GM19324 (cell line): ENCODE results near the gene SMG6.
"Not testable (repeated sequence)": the region's sequence is repeated elsewhere in the genome, so short reads cannot be mapped to it uniquely, and the experiment has no call there.

Experiments used
- ATAC-seq: cut with Tn5 transposase; IDR thresholded peaks from one replicate; pipeline ENCODE4 v1.9.1; 2021; ENCODE audit warnings: mild to moderate bottlenecking, moderate library complexity; ENCODE audit not compliant: unreplicated experiment, low FRiP score

SMG6 gene

DNA sequence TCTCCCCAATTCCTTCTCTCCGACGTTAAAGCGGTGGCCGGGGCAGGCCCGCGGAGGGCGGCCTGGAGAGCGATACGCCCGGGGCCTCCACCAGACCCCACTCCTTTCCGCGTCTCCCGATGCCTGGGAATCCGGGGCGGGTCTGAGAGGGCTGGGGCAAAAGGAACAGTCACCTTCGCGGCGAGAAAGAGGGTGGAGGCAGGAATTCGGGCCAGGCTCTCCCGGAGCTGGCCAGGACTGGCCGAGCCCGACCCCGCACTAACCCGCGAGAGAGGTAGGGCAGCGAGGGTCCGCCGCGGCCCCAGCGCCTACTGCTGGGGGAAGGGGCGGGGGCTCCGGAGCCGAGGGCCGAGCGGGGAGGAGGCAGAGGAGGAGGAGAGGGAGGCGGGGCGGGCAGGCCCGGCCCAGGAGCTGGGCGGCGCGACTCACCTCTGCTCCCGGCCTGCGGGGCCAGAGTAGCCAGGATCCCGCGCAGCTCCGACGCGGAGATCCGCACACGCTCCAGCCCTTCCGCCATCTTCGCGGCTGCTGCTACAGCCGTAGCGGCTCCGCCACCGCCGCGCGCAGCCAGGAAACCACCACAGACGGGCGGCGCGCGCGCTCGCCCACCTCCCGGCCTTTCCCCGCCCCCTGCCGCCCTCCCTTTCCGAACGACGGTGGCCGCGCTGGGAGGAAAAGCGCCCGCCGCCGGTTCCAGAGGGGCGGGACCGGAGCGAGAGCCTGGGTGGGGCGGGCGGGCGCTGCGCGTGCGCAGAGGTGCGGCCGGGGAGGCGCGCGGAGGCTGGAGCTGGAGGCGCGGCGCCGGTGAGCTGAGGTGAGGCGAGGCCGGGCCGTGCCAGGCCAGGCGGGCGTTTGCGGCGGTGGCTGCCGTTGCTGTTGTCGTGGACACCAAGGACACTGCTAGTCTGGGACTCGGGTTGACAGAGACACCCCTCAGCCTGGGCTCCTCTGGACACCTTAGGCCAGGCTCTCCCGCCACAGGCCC is at the start of gene SMG6, which contains the start of gene SRR:
Gene SMG6, minus strand, starts transcription at position 582 of the 985 bp plus-strand sequence. Its CDS starts 65 bp downstream, at position 517.
Gene SRR, plus strand, starts transcription at position 747 of the 985 bp plus-strand sequence. CDS start 11,611 bp downstream, outside the sequence.
- peak; percentile 90 for ATAC-seq

DNA sequence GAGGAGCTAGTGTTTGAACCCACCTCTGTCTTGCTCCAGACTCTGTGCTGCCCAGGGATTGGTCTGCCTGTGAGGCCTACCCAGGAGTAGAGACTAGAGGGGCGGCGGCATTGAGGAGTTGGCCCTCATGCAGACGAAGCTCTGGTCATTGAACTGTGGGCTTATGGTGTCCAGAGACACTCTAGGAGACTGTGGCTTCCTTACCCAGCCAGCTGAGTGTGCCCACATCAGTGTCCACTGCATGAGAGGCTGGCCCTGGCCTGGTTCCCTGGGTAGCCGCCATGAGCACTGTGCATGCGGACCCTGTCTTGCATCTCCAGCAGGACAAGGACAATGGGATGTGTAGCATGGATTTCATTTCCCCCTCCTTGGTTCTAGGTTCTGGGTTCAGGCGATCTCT is 47.7 kb upstream of the SMG6 start:
- no peak for ATAC-seq

- no peak for ATAC-seq
These were observed 44.5 kb upstream of the SMG6 start for GRCh38 chr17:2347805-2348685.

- ATAC-seq = no peak
These were observed 42.9 kb upstream of the SMG6 start for GRCh38 chr17:2346475-2346874.

GRCh38 chr17:2344528-2344927 is 40.9 kb upstream of the SMG6 start:
- ATAC-seq = no peak

DNA sequence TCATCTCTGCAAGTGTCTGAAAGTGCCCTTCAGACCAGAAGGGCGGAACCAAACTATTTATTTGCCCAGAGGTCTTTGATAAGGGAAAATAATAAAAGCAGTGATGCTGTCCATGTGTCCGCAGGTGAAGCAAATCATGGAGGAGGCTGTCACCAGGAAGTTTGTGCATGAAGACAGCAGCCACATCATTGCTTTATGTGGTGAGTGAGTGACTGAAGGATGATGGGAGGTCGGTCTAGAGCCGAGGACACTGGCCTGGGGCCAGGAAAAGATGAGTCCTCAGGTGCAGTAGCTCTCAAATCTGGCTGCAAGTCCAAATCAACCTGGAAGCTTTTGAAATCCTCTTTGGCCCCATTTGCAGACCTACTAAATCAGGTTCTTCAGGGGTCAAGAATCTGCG is 39.8 kb upstream of the SMG6 start:
- ATAC-seq = no peak

- ATAC-seq = no peak
These were observed 34.7 kb upstream of the SMG6 start for GRCh38 chr17:2338315-2338657.

DNA sequence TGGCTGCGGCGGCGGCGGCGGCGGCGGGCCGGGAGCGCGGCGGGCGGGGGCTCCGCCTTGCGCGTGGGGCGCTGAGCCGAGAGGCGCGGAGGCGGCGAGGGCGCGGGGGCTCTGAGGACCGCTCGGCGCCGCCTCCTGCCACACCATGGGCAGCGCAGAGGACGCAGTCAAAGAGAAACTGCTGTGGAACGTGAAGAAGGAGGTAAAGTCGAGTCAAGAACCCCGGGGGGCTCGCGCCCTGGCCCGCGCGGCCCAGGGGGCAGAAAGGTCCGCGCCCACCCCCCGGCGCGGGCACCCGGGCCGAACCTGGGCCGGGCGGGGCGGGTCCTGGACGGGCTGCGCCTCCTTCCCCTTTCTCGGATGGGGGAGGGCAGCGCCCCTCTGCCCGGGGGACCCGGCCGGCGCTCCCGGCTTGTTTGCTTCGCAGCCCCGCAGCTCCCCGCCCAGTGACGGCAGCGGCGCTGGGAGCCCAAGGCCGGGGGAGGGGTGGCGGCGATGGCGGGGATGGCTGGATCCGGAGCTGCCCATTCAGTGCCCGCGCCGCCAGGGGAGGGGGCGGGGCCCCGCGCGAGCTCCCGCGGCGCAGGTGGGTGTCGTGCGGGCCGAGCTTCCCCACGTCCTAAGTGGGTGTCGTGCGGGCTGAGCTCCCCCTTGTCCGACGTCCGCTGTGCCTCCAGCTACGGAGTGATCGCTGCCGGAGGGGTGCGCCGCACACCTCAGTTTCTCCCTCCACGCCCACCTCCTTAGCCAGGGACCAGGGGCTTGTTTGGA is 34.1 kb upstream of the SMG6 start:
- no peak for ATAC-seq

GRCh38 chr17:2336852-2337543 is 33.4 kb upstream of the SMG6 start, which contains the start of gene SGSM2:
Gene SGSM2 (plus strand): TSS chr17:2337501. CDS start chr17:2337689, 188 bp downstream.
- ATAC-seq = no peak

DNA sequence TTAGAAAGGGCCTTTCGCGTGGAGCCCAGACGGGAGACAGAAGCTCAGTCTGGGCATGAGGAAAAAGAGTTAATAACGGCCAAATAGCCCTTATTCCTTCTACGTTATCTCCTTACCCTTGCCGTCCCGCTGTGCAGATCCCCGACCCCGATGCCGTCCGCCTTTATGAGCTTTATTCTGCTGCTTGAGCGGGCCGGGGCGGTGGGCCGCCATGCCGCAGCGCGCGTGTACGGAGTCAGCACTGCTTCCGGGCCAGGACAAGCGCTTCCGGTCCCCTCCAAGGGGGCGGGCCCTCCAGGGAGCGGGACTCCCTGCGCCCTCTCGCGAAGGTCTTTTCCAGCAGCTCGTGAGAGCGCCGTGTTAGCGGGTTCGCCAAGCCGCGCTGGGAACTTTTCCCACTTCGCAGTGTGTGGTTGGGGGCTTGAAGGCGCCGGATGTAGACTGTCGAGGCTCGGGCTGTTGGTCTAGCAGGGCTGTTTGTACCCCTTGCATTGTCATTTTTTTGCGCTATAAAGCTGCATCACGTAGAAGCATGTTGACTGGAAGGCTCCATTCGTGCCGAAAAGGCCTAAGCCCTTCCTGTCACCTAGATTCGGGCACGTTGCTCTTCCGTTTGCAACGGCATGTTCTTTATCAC is 32.7 kb upstream of the SMG6 start, which contains the start of gene TSR1:
Gene TSR1, minus strand, starts transcription at position 243 of the 637 bp plus-strand sequence. Its CDS starts 30 bp downstream, at position 213.
- peak; percentile 79 for ATAC-seq

- ATAC-seq = no peak
These were observed 32.2 kb upstream of the SMG6 start for GRCh38 chr17:2335726-2336214.

- no peak for ATAC-seq
These were observed 27.7 kb upstream of the SMG6 start for GRCh38 chr17:2331303-2331702.

DNA sequence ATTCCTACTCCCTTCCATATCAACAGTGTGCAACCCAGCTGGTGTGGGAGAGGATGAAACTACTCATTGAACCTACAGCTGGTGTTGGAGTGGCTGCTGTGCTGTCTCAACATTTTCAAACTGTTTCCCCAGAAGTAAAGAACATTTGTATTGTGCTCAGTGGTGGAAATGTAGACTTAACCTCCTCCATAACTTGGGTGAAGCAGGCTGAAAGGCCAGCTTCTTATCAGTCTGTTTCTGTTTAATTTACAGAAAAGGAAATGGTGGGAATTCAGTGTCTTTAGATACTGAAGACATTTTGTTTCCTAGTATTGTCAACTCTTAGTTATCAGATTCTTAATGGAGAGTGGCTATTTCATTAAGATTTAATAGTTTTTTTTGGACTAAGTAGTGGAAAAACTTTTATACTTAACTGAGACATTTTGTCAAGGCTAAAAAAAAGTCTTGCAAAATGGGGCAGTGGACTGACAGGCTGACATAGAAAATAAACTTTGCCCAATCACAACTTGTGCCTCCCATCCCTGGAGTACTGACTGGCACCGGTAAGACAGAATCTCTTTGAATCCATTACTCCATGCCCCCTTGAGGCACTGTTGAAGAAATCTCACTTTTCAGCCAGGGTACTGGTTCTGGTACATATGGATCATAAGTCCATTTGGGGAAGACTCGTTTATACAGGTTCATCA is 20.2 kb upstream of the SMG6 start:
- no peak for ATAC-seq

DNA sequence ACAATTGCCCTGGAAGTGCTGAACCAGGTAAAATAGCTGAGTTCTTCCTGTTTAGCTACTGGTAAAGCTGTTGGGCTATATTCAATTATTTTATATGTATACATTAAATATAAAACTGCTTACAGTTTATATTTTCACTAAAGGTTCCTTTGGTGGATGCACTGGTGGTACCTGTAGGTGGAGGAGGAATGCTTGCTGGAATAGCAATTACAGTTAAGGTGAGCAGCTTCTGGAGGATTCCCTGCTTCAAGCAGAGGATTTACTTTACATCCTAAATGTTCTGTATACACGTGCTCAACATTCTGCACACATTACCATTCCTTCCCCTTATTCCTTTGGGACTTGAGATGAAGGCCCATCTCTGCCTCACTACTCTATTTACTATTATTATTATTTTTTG is 17.8 kb upstream of the SMG6 start:
- ATAC-seq = no peak

GRCh38 chr17:2319051-2319450 is 15.5 kb upstream of the SMG6 start:
- no peak for ATAC-seq

- no peak for ATAC-seq
These were observed 14.2 kb upstream of the SMG6 start for GRCh38 chr17:2317796-2318195.

GRCh38 chr17:2316916-2317205 is 13.3 kb upstream of the SMG6 start:
- ATAC-seq = not testable (repeated sequence)

- ATAC-seq = no peak
These were observed 9.2 kb upstream of the SMG6 start for GRCh38 chr17:2312736-2313135.
